Activated gamma-delta T cell (primary cell): ENCODE results near the gene MGAM2.

ENCODE experiments used
- DNase-seq: peaks from one replicate; lab custom pipeline; 2025; lab: John Stamatoyannopoulos, UW

The MGAM2 gene

GRCh38 chr7:142176901-142177300 lies 65.4 kb downstream of the MGAM2 start:
- no peak for DNase-seq

DNA sequence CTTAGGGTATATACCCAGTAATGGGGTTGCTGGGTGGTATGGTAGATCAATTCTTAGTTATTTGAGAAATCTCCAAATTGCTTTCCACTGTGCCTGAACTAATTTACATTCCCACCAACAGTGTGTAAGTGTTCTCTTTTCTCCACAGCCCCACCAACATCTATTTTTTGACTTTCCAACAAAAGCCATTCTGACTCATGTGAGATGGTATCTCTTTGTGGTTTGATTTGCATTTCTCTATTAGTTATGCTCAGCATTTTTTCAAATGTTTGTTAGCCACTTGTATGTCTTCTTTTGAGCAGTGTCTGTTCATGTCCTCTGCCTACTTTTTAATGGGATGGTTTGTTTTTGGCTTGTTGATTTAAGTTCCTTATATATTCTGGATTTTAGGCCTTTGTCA lies 66.4 kb downstream of the MGAM2 start:
- no peak for DNase-seq

- no peak for DNase-seq
Observed at GRCh38 chr7:142180426-142180825, 68.9 kb downstream of the MGAM2 start.

GRCh38 chr7:142181211-142181610 lies 69.7 kb downstream of the MGAM2 start:
- no peak for DNase-seq

GRCh38 chr7:142181966-142182365 lies 70.4 kb downstream of the MGAM2 start:
- DNase-seq, result no peak

- DNase-seq, result no peak
Observed at GRCh38 chr7:142185069-142185468, 73.6 kb downstream of the MGAM2 start.

DNA sequence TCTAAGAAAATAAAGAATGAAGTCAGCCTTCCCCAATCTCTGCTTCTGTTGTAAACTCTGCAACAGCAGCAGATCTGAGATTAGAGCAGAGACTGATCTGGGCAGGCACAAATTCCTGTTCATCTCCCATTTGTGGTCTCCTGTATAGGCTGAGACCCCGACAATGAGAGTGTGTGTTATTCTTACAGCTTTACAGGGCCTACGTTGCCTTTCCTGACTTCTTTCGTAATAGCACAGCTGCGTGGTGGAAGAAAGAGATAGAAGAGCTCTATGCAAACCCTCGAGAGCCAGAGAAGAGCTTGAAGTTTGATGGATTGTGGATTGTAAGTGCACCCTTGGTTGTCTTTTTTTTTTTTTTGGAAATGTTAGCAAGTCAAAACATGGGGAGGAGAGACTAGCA lies 74.3 kb downstream of the MGAM2 start:
- DNase-seq, result no peak

DNA sequence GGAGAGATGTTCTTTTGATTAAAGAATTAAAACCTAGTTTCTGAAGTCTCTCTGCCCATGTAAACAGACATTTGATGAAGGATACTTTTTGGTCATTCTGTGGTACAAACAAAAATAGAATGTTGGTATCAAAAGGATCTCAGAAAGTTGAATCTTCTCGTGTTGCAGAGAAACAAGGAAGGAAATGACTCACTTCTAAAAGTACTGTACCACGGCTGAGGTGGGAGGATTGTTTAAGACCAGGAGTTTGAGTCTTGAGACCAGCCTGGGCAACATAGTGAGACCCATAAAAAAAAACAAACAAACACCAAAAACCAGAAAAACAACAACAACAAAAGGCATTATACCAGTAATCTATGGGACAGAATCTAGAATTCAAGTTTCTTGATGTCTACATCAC lies 76.6 kb downstream of the MGAM2 start:
- no peak for DNase-seq

GRCh38 chr7:142188846-142189245 lies 77.3 kb downstream of the MGAM2 start:
- no peak for DNase-seq

- no peak for DNase-seq
Observed at GRCh38 chr7:142194201-142194600, 82.7 kb downstream of the MGAM2 start.

DNA sequence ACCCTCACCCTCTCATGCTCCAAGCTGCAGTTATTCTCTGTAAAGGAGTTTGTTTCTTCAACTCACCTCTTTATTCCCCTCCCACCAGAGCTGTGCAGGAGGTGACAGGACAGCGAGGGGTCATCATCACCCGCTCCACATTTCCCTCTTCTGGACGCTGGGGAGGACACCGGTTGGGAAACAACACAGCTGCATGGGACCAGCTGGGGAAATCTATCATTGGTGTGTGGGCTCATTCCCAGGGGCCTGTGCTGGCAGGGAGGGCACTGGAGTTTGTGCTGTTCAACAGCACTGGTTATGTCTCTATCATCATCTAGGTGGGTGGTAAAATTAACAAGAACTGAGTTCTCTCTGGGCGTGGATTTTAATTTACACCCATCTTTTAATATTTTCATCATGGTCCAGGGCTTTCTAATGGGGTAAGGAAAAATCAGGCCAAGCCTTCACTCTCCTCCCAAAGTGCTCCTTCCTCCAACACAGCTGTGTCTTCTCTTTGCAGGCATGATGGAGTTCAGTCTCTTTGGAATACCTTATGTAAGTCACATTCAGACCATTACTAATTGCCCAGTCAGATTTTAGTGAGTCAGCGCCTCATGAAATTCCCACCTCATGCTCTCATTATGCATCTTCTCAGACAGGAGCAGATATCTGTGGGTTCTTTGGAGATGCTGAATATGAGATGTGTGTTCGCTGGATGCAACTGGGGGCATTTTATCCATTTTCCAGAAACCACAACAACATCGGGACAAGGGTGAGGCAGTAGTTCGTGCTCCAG lies 84.7 kb downstream of the MGAM2 start:
- DNase-seq, result no peak

DNA sequence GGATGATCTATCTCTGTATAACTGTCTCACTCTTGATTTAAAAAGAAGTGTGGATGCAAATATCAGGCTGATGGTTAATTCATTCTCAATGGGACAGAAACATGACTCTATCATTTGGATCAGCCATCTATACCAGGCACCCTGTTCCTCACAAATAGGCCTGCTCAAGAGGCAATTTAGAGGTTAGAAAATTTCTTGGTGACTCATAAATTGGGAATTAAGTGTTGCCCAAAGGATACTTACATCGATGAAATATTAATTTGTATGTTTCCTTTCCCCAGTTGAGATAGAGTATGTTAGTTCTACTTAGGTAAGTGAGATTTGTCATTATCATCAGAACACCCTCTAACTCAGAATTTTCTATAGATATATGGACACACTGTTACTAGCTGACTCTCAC lies 88.7 kb downstream of the MGAM2 start:
- no peak for DNase-seq

- no peak for DNase-seq
Observed at GRCh38 chr7:142228537-142229104, 117.1 kb downstream of the MGAM2 start.

- DNase-seq, result no peak
Observed at GRCh38 chr7:142231716-142232115, 120.2 kb downstream of the MGAM2 start.

GRCh38 chr7:142240546-142240945 lies 129.0 kb downstream of the MGAM2 start:
- DNase-seq, result no peak

DNA sequence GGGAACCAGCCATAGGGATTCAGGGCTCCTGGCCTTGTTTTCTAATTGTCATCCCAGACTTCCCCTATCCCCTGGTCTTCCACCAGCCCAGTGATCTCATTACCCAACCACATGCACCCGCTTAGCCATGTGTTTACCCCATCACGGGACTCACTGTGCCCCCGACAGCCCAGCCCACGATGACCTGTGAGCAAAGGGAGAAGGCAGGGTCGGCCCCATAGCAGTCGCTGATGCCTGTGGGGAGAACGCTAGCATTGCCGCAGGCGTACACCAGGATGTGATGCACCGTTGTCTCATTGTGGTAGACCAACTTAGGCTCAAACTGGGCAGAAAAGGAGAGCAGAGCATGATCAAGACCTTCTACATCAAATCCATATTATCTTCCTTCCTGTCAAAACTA lies 132.3 kb downstream of the MGAM2 start:
- DNase-seq, result no peak

- DNase-seq, result no peak
Observed at GRCh38 chr7:142248166-142249160, 136.9 kb downstream of the MGAM2 start.

GRCh38 chr7:142249918-142250317 lies 138.4 kb downstream of the MGAM2 start:
- DNase-seq, result no peak

- DNase-seq, result no peak
Observed at GRCh38 chr7:142250705-142251104, 139.2 kb downstream of the MGAM2 start.

DNA sequence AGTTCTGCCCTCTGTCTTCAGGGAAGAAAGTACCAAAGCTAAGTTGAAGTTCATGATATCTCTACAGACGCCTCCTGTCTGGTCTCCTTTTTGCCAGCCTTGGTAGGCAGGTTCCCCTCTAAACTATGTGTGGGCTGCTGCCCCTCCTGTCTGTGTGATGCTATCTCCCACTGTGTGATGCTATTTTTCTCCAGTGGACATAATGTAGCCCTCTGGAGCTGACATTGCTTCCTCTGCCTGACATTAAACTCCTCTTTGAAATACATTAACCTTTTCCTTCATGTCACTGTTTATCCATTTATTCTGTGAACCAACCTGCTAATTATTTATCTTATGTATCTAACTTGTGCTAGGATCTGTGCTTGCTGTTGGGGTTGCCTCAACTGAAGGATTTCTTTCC lies 146.4 kb downstream of the MGAM2 start, which contains the start of gene PRSS58:
Gene PRSS58, minus strand, starts transcription at position 101 of the 400 bp plus-strand sequence. CDS start 351 bp downstream, outside the sequence.
- no peak for DNase-seq

DNA sequence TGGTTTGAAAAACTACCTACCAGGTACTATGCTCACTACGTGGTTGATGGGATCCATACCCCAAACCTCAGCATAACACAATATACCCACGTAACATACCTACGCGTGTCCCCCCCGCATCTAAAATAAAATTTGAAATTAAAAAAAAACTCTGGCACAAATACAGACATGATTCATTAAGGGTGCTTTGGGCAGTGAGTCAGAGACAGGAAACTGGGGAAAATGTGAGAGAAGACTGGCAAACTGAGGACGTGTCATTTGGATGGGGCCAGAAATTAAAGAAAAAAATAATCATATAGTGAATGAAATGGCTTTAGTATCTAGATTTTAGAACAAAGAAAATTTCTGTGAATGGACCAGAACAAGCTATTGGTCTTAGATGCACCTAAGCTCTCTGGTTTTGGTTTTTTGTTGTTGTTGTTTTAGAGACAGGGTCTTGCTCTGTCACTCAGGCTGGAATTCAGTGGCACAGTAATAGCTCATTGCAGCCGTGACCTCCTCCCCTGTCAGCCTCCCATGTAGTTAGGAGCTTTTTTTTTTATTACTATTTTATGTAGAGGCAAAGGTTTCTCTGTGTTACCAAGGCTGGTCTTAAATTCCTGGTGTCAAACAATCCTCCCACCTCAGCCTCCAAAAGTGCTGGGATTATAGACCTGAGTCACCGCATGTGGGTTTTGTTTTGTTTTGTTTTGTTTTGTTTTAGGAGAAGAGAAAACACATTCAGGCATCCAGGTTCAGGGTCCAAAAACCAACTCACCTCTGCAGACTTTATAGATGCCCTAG lies 152.3 kb downstream of the MGAM2 start:
- DNase-seq, result no peak
